Neural progenitor cell (in vitro differentiated cells): ENCODE results near the gene UCN2.

ENCODE experiments used
- CTCF ChIP-seq: fragments of 200-600 bp; sonication (generic); IDR thresholded peaks from 2 replicates; pipeline ENCODE4 v1.5.1; 2017; ENCODE audit warnings: antibody characterized with exemption, mild to moderate bottlenecking
- EZH2 ChIP-seq: fragments of 200-600 bp; sonication (generic); IDR thresholded peaks from 2 replicates; pipeline ENCODE4 v1.6.1; 2017; ENCODE audit warnings: antibody characterized with exemption, mild to moderate bottlenecking, moderate library complexity
- EZH2phosphoT487 ChIP-seq: fragments of 200-600 bp; sonication (generic); IDR thresholded peaks from 2 replicates; pipeline ENCODE4 v1.6.1; 2017; ENCODE audit warnings: antibody characterized with exemption

GRCh38 chr3:48538451-48538850 lies 25.1 kb downstream of the UCN2 start:
- TF ChIP-seq CTCF (no peak), EZH2 (no peak), EZH2phosphoT487 (no peak)
